Breast epithelium (tissue), 3 donors: ENCODE data around the gene MTG1.
A peak's percentile ranks its signal among the peaks of the same experiment; 100 is the strongest.

Source experiments
- CTCF ChIP-seq, 3 donors: fragments of 450-650 bp; IDR thresholded peaks; one replicate each; pipeline ENCODE4 v1.5.1; 2016 to 2017; ENCODE audit warnings: antibody characterized with exemption in 3 of 3, mild to moderate bottlenecking in 3 of 3, moderate library complexity in 3 of 3
- POLR2A ChIP-seq: fragments of 450-650 bp; IDR thresholded peaks from one replicate; pipeline ENCODE4 v1.6.1; 2016; ENCODE audit warnings: antibody characterized with exemption, mild to moderate bottlenecking, moderate library complexity
- POLR2AphosphoS5 ChIP-seq, 3 donors: sonication (generic); formaldehyde crosslinking; IDR thresholded peaks; one replicate each; pipeline ENCODE4 v1.6.1; 2017; ENCODE audit warnings: antibody characterized with exemption in 3 of 3

GRCh38 chr10:133378251-133379096 is 15.5 kb upstream of the MTG1 start:
- TF ChIP-seq CTCF (IDR thresholded peaks at IDR 0.05) (no peak), POLR2AphosphoS5 (IDR thresholded peaks at IDR 0.05) (peak in 2 of 3 donors; percentile 10 to 17), POLR2A (no peak)
